SU-DHL-6 (cell line): ENCODE results near the gene SAMMSON.

Source experiments
- H2AFZ ChIP-seq: fragments of 200-600 bp; sonication (generic); 2 replicates; pipeline ENCODE4 v1.6.1; 2014; ENCODE audit warnings: low read depth, mild to moderate bottlenecking, moderate library complexity, mixed read lengths, antibody characterized with exemption, low read length; ENCODE audit not compliant: severe bottlenecking
- H3F3A ChIP-seq: fragments of 200-600 bp; shearing (Covaris generic); 2 replicates; pipeline ENCODE4 v1.6.0; 2016; ENCODE audit warnings: antibody characterized with exemption, mild to moderate bottlenecking; ENCODE audit not compliant: insufficient read depth
- H3K27ac ChIP-seq: fragments of 200-600 bp; sonication (generic); 2 replicates; pipeline ENCODE4 v1.5.1; 2016; ENCODE audit warnings: low read depth, mild to moderate bottlenecking, low read length, moderate library complexity, mixed read lengths
- H3K27me3 ChIP-seq: fragments of 200-600 bp; sonication (generic), shearing (Covaris generic); 2 replicates; pipeline ENCODE4 v1.6.0; 2014; ENCODE audit warnings: mild to moderate bottlenecking, low read length
- H3K36me3 ChIP-seq: fragments of 200-600 bp; sonication (generic); 2 replicates; pipeline ENCODE4 v1.6.1; 2014; ENCODE audit warnings: mild to moderate bottlenecking, low read length, mixed read lengths
- H3K4me2 ChIP-seq: fragments of 300-600, 200-600 bp; shearing (Covaris generic), sonication (generic); 2 replicates; pipeline ENCODE4 v1.6.0; 2014; ENCODE audit warnings: low read length, low read depth, mild to moderate bottlenecking; ENCODE audit not compliant: poor library complexity, severe bottlenecking
- H3K4me3 ChIP-seq: fragments of 200-600 bp; sonication (generic); 2 replicates; pipeline ENCODE4 v1.5.1; 2014; ENCODE audit warnings: antibody characterized with exemption, low read length, mild to moderate bottlenecking, mixed read lengths; ENCODE audit not compliant: insufficient read depth, poor library complexity, severe bottlenecking
- H3K79me2 ChIP-seq: fragments of 200-600 bp; sonication (generic); 2 replicates; pipeline ENCODE4 v1.6.1; 2014; ENCODE audit warnings: mild to moderate bottlenecking, low read length, moderate library complexity; ENCODE audit not compliant: insufficient read depth
- H3K9ac ChIP-seq: fragments of 200-600 bp; sonication (generic); 2 replicates; pipeline ENCODE4 v1.7.0; 2014; ENCODE audit warnings: mild to moderate bottlenecking, low read length
- H3K9me2 ChIP-seq: fragments of 200-600 bp; sonication (generic); replicated peaks from 2 replicates; pipeline ENCODE4 v1.6.1; 2014; ENCODE audit warnings: low read length; ENCODE audit not compliant: insufficient read depth
- H3K9me3 ChIP-seq: fragments of 200-600 bp; sonication (generic); 2 replicates; pipeline ENCODE4 v1.6.1; 2014; ENCODE audit warnings: low read length, mixed read lengths; ENCODE audit not compliant: insufficient read depth
- H4K20me1 ChIP-seq: fragments of 200-600 bp; sonication (generic); 2 replicates; pipeline ENCODE4 v1.6.1; 2014; ENCODE audit warnings: low read depth, mild to moderate bottlenecking, antibody characterized with exemption, low read length, moderate library complexity, mixed read lengths
- CTCF ChIP-seq: fragments of 200-600 bp; sonication (generic); IDR thresholded peaks from one replicate; pipeline ENCODE4 v1.5.1; 2017; ENCODE audit warnings: antibody characterized with exemption, mild to moderate bottlenecking, low read length, moderate library complexity; ENCODE audit not compliant: insufficient read depth, poor library complexity, severe bottlenecking
- EZH2phosphoT487 ChIP-seq: fragments of 200-600 bp; sonication (generic), shearing (Covaris generic); conservative IDR thresholded peaks from 2 replicates; pipeline ENCODE4 v1.6.1; 2018; ENCODE audit warnings: mild to moderate bottlenecking, antibody characterized with exemption, low read length, moderate library complexity, mixed read lengths

The SAMMSON gene

GRCh38 chr3:69987833-69988232, 11.7 kb upstream of the SAMMSON start:
- Histone ChIP-seq H3K9me3 (no peaks in the 10 kb centered on the region), H4K20me1 (no peaks in the 10 kb centered on the region), H3K9ac (no peak overlapping the region), H2AFZ (no peak overlapping the region), H3K27me3 (no peaks in the 10 kb centered on the region), H3K9me2 (no peaks in the 10 kb centered on the region), H3K79me2 (no peaks in the 10 kb centered on the region), H3K36me3 (no peaks in the 10 kb centered on the region), H3K4me3 (no peak overlapping the region), H3F3A (no peaks in the 10 kb centered on the region), H3K27ac (no peak overlapping the region), H3K4me2 (no peak overlapping the region)
- TF ChIP-seq EZH2phosphoT487 (no peak), CTCF (no peak)

- no peak overlapping the region for H3K27ac ChIP-seq
- no peaks in the 10 kb centered on the region for H3F3A ChIP-seq
- no peaks in the 10 kb centered on the region for H3K9me3 ChIP-seq
- no peak overlapping the region for H3K4me2 ChIP-seq
- H3K4me3 ChIP-seq: no peak overlapping the region
- no peak overlapping the region for H2AFZ ChIP-seq
- no peaks in the 10 kb centered on the region for H3K27me3 ChIP-seq
- H3K9me2 ChIP-seq: no peaks in the 10 kb centered on the region
- no peaks in the 10 kb centered on the region for H4K20me1 ChIP-seq
- no peak overlapping the region for H3K9ac ChIP-seq
- H3K79me2 ChIP-seq: no peaks in the 10 kb centered on the region
- H3K36me3 ChIP-seq: no peaks in the 10 kb centered on the region
- no peak for TF ChIP-seq EZH2phosphoT487
- TF ChIP-seq CTCF: no peak
These were observed 5.8 kb upstream of the SAMMSON start for GRCh38 chr3:69993757-69994156.

GRCh38 chr3:69994919-69995318, 4.6 kb upstream of the SAMMSON start:
- TF ChIP-seq EZH2phosphoT487 (no peak), CTCF (no peak)
- Histone ChIP-seq H3K79me2 (no peaks in the 10 kb centered on the region), H3K9ac (no peak overlapping the region), H3K27ac (no peak overlapping the region), H4K20me1 (no peaks in the 10 kb centered on the region), H3K4me2 (no peak overlapping the region), H2AFZ (no peak overlapping the region), H3K9me2 (no peaks in the 10 kb centered on the region), H3F3A (no peaks in the 10 kb centered on the region), H3K9me3 (no peaks in the 10 kb centered on the region), H3K36me3 (no peaks in the 10 kb centered on the region), H3K4me3 (no peak overlapping the region), H3K27me3 (no peaks in the 10 kb centered on the region)
